Right lobe of liver (tissue), 6 donors: ENCODE measurements around the gene ENOX1. TPM values are rescaled to one million over a fixed set of nuclear protein-coding genes. Genes with fewer than 3 reads are reported as not detected.

ENCODE experiments used
- ATAC-seq, 4 donors: fragments of 200-7000 bp; cut with Tn5 transposase; one replicate each; pipeline ENCODE4 v1.9.1; 2020; ENCODE audit warnings: mild to moderate bottlenecking in 4 of 4, moderate library complexity in 4 of 4
- DNase-seq, 3 donors: peaks; one replicate each; pipeline ENCODE4 v3.0.0-alpha.2; 2020
- H3K27ac ChIP-seq, 3 donors: fragments of 200-600 bp; one replicate each; pipeline ENCODE4 v1.8.0; 2022
- H3K27me3 ChIP-seq, 2 donors: fragments of 200-600 bp; one replicate each; pipeline ENCODE4 v1.8.0; 2022
- H3K36me3 ChIP-seq, 4 donors: fragments of 200-600 bp; sonication (generic) in 1 of 4; one replicate each; pipeline versions ENCODE4 v1.5.1 to v1.8.0; 2017 to 2022; ENCODE audit warnings: control low read depth in 1 of 4
- H3K4me1 ChIP-seq, 4 donors: fragments of 200-600 bp; sonication (generic) in 1 of 4; one replicate each; pipeline versions ENCODE4 v1.5.1 to v1.8.0; 2017 to 2022; ENCODE audit warnings: control low read depth in 1 of 4
- H3K4me3 ChIP-seq, 3 donors: fragments of 200-600 bp; one replicate each; pipeline ENCODE4 v1.8.0; 2022
- H3K9me3 ChIP-seq, 4 donors: fragments of 200-600 bp; sonication (generic) in 1 of 4; one replicate each; pipeline versions ENCODE4 v1.5.1 to v1.8.0; 2017 to 2022; ENCODE audit warnings: control low read depth in 1 of 4
- POLR2A ChIP-seq: fragments of 450-650 bp; IDR thresholded peaks from one replicate; pipeline ENCODE4 v1.6.1; 2017; ENCODE audit warnings: antibody characterized with exemption, mild to moderate bottlenecking
- WGBS: methylation state at CpG from one replicate; pipeline ENCODE4 v1.1.6; 2018; ENCODE audit warnings: low coverage, low lambda C conversion rate; ENCODE audit not compliant: insufficient coverage; ENCODE audit errors: missing lambda C conversion rate; 5-methylcytosine and 5-hydroxymethylcytosine counted together
- intact Hi-C, 2 donors: fragments of 100-400 bp; cut with DNase I; formaldehyde crosslinking; loops; one replicate each; pipeline versions ENCODE4 v1.11.2 to v1.14.1; 2022
- total RNA-seq, 6 experiments: library from RNA; depleted of rRNA in 2 of 6; stranded (reverse); fragments of >200 nt in 2 of 6; fragmentation: NEBNext Ultra II Directional in 3 of 6; extraction: Animal tissue kit (Norgen Biotek cat#: 25700) in 3 of 6; gene quantifications; one replicate each; pipeline versions ENCODE4 v1.1.0 to v1.2.4, GENCODE V29; 2016 to 2023
- TF ChIP-seq, protein P1 (sequence below), 4 donors: fragments of 200-600 bp in 3 of 4; fragments of 450-650 bp in 1 of 4; IDR thresholded peaks; one replicate each; pipeline versions ENCODE4 v1.5.1 to v1.8.0; 2016 to 2022; ENCODE audit warnings: antibody characterized with exemption in 4 of 4, mild to moderate bottlenecking in 2 of 4
- donor health status: DM: no; HTN: yes; CAD: no.
- donor health status: DM: no; HTN: no; CAD: no.
- donor health status: DM: no; HTN: no; CAD: no.
- donor health status: DM: no; HTN: yes; CAD: no.
- donor health status: DM: no; HTN: yes; CAD: no.

The ENOX1 gene
- total RNA-seq, 6 experiments from 2014 or later, result 0.07 to 0.16 TPM; not detected in 4

DNA sequence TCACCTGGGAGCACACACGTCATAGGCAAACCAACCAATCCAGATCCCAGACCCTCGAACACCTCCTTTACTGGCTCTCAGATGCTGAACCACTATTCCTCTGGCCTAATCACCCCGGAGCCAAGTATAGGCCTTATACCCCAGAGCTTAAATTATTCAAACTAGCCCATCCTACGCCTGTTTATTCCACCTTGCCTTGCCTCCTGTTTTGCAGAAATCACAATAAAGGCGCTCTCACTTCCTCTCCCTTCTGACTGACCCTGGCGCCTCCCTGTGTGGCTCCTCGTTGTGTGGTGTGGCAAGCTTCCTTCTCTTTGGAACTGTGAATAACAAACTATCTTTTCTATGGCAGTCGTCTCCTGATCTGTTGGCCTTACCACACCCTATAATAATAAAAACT is 354.9 kb downstream of the ENOX1 start:
- DNase-seq, result no peak
- ATAC-seq, result no peak
- Histone ChIP-seq H3K27ac (no peak overlapping the region), H3K27me3 (no peaks in the 10 kb centered on the region), H3K36me3 (no peaks in the 10 kb centered on the region), H3K4me1 (no peaks in the 10 kb centered on the region), H3K4me3 (no peak overlapping the region), H3K9me3 (no peaks in the 10 kb centered on the region)
- intact Hi-C loops, result no loop called here
- TF ChIP-seq, protein P1, sequence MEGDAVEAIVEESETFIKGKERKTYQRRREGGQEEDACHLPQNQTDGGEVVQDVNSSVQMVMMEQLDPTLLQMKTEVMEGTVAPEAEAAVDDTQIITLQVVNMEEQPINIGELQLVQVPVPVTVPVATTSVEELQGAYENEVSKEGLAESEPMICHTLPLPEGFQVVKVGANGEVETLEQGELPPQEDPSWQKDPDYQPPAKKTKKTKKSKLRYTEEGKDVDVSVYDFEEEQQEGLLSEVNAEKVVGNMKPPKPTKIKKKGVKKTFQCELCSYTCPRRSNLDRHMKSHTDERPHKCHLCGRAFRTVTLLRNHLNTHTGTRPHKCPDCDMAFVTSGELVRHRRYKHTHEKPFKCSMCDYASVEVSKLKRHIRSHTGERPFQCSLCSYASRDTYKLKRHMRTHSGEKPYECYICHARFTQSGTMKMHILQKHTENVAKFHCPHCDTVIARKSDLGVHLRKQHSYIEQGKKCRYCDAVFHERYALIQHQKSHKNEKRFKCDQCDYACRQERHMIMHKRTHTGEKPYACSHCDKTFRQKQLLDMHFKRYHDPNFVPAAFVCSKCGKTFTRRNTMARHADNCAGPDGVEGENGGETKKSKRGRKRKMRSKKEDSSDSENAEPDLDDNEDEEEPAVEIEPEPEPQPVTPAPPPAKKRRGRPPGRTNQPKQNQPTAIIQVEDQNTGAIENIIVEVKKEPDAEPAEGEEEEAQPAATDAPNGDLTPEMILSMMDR (IDR thresholded peaks at IDR 0.05), result no peak
- TF ChIP-seq POLR2A, result no peak
- 75% methylated on average over 7 of the region's 8 CpGs for WGBS

- H3K9me3 ChIP-seq, result no peaks in the 10 kb centered on the region
- H3K4me3 ChIP-seq, result no peak overlapping the region
- DNase-seq, result no peak
- TF ChIP-seq, protein P1 (IDR thresholded peaks at IDR 0.05), result no peak
- no peak for TF ChIP-seq POLR2A
- H3K27ac ChIP-seq, result no peak overlapping the region
- H3K4me1 ChIP-seq, result no peaks in the 10 kb centered on the region
- H3K27me3 ChIP-seq, result no peaks in the 10 kb centered on the region
- no peak for ATAC-seq
- intact Hi-C loops, result no loop called here
- H3K36me3 ChIP-seq, result no peaks in the 10 kb centered on the region
- WGBS, result 75% methylated on average over 4 of the region's 4 CpGs
Measured at GRCh38 chr13:43431290-43431716, 355.5 kb downstream of the ENOX1 start.

GRCh38 chr13:43428545-43429296 is 358.1 kb downstream of the ENOX1 start:
- no peak overlapping the region for H3K4me3 ChIP-seq
- H3K27ac ChIP-seq, result no peak overlapping the region
- 58% methylated on average over 5 of the region's 8 CpGs for WGBS
- H3K27me3 ChIP-seq, result no peaks in the 10 kb centered on the region
- ATAC-seq (no peak), DNase-seq (no peak)
- TF ChIP-seq POLR2A, result no peak
- TF ChIP-seq, protein P1 (IDR thresholded peaks at IDR 0.05), result no peak
- no peaks in the 10 kb centered on the region for H3K9me3 ChIP-seq
- intact Hi-C loops, result no loop called here
- H3K4me1 ChIP-seq, result no peaks in the 10 kb centered on the region
- no peaks in the 10 kb centered on the region for H3K36me3 ChIP-seq

- Histone ChIP-seq H3K27ac (no peak overlapping the region), H3K4me3 (no peak overlapping the region), H3K4me1 (no peaks in the 10 kb centered on the region), H3K9me3 (no peaks in the 10 kb centered on the region), H3K27me3 (no peaks in the 10 kb centered on the region), H3K36me3 (no peaks in the 10 kb centered on the region)
- intact Hi-C loops, result no loop called here
- DNase-seq (no peak), ATAC-seq (no peak)
- WGBS, result 57% methylated on average over 4 of the region's 4 CpGs
- TF ChIP-seq, protein P1 (IDR thresholded peaks at IDR 0.05), result no peak
- TF ChIP-seq POLR2A, result no peak
Measured at GRCh38 chr13:43426355-43426754, 360.4 kb downstream of the ENOX1 start.
